GM18867 (cell line): Measurements from ENCODE around the gene SGCG.
"Not testable (repeated sequence)": the region's sequence is repeated elsewhere in the genome, so short reads cannot be mapped to it uniquely, and the experiment has no call there.

Source experiments
- ATAC-seq: cut with Tn5 transposase; IDR thresholded peaks from one replicate; pipeline ENCODE4 v1.9.1; 2021; ENCODE audit warnings: mild to moderate bottlenecking, moderate library complexity; ENCODE audit not compliant: unreplicated experiment

SGCG gene

DNA sequence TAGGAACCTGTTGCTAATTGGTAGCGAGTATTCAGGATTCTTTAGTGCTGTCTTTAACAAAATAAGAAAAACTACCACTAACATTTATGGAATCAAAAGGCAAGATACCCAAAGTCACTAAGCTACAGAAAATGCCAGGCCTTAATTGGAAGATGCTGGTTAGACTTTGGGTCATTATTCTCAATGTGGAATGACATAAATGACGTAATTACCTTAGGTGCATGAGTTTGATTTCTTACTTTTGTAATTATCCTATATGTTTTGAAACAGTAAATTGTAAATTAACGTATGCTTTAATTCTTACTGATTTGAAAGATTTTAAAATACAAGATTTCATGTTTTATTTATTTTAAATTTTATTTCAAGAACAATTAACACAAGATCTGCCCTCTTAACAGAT, 25.0 kb downstream of the SGCG start:
- ATAC-seq, result no peak

DNA sequence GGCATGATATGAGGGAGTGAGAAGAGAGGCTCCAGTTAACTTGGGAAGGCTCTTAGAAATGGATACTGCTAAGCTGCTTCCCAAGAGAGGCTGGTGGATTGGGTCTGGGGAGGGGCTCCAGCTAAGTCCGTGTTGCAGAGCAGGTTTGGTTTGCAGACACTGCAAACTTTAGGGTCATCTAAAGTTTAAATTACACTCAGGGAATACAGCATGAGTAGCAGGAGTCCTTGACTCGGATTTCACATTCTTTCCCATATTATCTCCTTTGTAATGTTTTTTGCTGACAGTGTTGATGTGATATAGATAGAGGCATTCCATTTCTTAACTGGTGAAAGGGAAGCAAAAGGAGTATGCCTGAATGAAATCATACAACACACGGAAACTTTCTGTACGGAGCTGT, 31.9 kb downstream of the SGCG start:
- no peak for ATAC-seq

DNA sequence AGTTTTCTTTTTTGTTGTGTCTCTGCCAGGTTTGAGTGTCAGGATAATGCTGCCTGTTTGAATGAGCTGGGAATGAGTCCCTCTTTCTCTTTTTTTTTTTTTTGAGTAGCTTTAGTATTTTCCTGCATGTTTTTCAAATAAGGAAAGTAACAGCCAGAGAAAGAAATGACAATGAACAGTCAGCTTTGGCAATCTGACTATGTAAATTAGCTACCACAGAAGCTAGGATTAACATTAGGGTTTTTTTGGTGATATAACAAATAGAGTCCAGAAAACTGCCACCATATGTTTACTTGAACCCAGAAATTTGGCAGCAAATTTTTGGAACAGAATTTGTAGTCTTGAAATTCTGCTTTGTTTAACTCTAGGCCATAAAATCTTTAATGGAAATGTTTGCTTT, 50.5 kb downstream of the SGCG start:
- no peak for ATAC-seq

DNA sequence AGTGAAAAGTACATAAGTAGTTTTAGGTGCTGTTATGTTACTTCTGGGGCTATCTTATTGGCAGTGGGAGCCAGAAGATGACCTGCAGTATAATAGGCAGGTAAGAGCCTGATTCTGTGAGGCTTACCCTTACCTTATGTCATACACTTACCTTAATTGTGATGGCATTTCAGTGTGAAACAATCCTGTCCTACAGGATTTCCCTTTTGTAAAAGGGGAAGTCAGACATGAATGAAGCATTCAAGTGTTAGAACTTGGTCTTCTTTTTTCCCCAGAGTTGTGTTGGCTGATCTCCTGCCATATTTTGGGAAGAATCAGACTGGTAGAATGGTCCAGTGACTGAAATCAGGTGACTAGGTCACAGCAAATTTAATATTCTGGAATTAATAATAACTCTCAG, 55.2 kb downstream of the SGCG start:
- no peak for ATAC-seq

DNA sequence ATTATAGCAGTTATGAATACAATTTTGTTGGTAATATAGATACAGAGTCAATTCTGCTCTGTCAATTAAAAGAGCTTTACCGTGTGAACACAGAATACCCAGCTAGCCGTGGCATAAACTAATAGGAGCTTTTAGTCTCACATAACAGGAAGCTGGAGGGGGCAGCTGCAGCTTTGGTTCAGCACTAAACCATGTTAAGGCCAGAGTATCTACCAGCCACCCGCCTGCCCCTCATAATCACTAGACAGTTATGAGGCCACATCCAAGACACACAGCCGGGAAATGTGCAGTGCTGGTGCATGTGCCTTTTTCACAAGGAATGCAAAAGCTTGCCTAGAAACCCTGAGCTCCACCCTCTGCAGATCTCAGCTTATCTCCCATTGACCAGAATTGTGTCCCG, 62.3 kb downstream of the SGCG start:
- ATAC-seq, result no peak

DNA sequence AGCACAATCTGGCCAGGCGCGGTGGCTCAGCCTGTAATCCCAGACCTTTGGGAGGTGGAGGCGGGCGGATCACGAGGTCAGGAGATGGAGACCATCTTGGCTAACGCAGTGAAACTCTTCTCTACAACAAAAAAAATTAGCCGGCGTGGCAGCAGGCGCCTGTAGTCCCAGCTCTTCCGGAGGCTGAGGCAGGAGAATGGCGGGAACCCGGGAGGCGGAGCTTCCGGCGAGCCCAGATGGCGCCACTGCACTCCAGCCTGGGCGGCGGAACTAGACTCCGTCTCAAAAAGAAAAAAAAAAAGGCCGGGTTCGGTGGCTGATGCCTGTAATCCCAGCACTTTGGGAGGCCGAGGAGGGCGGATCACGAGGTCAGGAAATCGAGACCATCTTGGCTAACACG, 67.6 kb downstream of the SGCG start:
- not testable (repeated sequence) for ATAC-seq

DNA sequence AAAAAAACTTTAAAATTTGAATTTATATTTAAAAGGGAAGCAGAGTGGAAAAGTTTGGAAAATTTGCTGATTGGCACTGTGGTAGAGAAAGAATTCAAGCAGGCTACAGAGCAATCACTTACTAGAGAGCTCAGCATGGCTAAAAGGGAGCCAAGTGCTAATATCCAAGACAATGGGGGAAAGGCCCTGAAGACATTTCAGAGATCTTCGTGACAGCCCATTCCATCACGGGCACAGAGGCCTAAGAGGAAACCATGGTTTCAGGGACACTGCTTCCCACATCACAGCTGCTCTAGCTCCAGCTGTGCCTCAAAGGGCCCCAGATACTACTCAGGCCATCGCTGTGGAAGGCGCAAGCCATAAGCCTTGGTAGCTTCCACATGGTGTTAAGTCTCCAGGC, 73.7 kb downstream of the SGCG start:
- ATAC-seq, result no peak

DNA sequence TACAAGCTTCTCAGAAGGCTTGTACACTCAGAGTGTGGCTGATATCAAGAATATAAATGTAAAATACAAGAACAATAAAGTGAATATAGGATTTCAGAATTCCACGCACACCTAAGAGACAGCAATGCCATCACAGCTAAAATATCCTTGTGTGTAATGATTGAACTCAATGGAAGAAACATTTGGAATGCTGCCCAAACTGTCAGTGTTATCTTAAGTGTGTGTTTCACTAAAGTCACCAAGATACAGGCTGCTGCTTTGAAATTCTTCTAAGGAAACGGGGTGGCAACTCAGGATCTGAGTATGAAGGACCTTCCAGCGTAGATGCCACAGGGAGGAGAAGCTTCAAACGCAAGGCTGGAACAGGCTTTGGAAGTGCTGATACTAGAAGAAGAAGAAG, 86.8 kb downstream of the SGCG start:
- ATAC-seq, result no peak

DNA sequence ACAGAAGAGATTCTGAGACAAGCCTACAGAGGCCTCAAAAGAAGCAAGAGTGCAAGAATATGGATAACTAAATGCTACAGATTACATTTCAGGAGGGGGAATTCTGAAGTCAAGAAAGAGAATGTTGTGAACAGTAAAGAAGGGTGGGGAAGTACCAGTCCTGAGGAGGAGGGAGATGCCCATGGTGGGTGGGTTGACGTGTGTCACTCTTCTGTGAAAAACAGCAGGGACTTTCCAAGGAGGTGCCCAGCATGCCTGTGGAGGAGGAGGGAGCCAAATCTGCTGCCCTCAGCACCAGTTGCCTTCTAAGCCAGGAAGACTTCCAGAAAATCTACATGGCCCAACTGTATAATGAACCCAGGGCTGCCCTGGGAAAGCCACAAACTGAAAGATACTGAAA, 87.7 kb downstream of the SGCG start:
- peak; percentile 78 for ATAC-seq

DNA sequence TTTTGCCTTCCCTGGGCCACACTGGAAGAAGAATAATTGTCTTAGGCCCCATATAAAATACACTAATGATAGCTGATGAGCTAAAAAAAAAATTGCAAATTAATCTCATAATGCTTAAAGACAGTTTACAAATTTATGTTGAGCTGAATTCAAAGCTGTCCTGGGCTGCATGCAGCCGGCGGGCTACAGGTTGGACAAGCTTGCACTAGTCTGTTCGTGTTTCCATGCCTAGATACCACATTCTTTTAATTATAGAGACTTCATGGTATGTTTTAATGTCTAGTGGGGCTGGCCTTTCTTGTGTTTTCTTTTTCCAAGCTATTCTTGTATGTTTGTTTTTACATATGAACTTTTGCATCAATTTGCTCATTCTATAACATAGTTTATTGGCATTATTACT, 90.6 kb downstream of the SGCG start:
- no peak for ATAC-seq

DNA sequence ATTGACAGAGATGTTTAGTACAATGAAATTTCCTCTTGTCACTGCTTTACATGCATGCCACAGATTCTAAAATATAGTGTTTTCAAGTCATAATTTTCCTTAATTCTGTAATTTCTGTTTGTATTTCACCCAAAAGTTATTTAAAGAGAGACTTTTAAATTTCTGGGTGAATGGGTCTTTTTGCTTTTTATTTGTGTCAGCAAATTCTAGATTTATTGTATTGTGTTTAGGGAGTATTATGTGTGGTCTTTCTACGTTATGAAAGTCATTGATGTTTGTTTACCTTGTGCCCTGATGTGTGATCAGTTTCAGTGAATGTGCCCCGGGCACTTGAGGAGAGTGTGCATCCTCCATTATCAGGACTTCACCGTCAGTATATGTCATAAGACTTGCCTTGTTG, 92.7 kb downstream of the SGCG start:
- ATAC-seq, result no peak

DNA sequence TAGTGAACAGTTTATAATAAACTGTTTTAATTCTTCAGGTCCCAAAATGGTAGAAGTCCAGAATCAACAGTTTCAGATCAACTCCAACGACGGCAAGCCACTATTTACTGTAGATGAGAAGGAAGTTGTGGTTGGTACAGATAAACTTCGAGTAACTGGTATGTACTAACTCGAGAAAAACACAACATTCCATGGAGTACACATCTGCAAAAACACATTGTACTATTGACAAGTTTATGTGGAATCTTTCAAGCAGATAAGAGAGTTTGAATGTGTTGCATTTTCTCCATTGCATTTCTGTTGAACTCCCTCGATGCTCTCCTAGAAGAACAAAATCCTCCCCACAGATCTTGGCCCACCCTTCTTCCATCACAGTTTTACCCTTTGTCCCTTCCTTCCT, 98.5 kb downstream of the SGCG start:
- ATAC-seq, result no peak

DNA sequence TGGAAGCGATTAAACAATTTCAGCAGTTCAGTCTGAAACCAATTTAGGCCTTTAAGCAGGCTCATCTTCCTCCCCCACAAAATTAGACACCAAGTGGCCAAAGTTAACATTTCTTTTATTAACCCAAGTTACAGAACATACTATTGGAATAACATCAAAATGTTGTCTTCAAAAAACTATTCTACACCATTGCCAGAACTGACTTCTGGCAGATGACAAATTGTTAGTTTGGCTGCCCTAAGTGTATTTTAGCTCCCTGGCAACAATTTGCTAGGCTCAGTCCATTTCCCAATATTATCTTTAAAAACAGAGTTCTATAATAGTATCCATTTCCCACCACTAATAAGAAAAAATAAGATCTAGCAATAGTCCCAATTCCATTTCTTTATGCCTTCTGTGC, 107.8 kb downstream of the SGCG start:
- ATAC-seq, result no peak

DNA sequence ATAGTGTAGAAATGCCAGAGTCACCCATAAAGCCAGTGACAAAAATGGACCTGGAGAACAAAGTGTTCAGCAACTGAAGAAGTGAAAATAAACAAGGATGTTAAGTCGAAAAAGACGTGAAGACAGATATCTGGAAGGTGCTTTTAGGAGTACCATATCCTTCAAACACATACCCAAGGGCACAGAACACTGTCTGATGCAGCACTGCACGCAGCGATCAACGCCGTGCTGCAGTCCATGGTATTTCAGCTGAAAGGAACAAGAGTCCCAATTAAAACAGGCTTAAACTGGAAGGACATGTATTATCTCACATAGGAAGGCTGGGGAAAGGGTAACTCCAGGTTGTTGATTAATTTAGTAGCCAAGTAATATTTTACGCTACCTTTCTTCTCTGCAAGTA, 108.2 kb downstream of the SGCG start:
- ATAC-seq, result no peak

DNA sequence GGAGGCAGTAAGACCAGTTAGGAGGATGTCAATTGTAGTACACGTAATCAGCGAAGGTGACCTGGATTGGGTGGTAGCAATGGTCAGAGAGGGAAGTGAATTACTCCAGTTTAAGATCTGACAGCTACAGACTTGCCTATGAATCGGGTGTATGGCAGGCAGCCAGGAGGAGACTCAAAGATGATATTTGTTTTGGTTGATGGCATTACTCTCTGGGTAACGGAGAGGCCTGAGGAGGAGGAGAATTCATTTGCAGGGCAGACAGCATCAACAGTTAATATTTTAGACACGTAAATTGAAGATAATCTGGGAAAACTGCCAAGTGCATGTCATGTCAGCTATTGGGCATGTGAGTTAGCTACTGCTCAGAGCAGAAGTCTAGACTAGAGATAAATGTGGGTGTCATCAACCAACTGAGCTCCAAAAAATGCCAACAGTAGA, 109.2 kb downstream of the SGCG start:
- ATAC-seq, result no peak

DNA sequence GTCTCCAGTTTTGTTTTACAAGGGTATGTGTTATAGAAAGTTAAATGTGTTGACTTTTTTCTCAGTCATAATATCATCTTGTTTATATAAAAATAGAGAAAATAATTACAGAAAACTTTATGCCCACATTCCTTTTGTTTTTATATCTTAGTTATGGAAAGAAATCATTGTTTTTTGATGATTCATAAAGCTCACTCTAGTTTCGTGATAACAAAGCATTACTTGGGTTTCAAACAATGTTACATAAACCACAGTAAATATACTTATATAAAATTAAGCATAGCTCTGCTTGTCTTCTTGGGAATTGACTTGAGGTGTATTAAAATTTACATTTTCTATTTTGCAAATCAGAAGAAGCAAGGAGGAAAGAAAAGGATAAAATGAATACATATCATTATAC, 111.8 kb downstream of the SGCG start:
- no peak for ATAC-seq

DNA sequence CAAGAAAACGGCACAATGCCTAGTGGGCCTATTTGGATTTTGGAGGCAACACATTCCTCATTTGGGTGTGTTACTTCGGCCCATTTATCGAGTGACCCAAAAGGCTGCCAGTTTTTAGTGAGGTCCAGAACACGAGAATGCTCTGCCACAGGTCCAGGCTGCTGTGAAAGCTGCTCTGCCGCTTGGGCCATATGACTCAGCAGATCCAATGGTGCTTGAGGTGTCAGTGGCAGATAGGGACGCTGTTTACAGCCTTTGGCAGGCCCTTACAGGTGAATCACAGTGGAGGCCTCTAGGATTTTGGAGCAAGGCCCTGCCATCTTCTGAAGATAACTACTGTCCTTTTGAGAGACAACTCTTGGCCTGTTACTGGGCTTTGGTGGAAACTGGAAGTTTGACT, 134.1 kb downstream of the SGCG start:
- ATAC-seq, result not testable (repeated sequence)

DNA sequence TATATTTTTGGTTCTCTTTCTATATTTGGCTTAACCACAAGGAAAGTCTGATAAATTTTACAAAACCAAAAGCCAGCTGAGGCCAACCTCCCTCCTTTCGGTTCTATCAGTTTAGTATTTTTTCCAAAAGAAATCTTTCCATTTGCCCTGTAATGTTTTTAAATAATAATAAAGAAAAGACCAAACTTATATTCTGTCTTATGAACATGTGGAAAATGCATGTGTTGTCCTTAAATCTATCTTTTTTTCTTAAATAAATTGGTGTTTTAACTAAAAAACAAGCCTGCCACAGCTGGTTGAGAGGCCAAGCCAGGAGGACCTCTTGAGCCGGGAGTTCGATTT, 139.1 kb downstream of the SGCG start:
- no peak for ATAC-seq

DNA sequence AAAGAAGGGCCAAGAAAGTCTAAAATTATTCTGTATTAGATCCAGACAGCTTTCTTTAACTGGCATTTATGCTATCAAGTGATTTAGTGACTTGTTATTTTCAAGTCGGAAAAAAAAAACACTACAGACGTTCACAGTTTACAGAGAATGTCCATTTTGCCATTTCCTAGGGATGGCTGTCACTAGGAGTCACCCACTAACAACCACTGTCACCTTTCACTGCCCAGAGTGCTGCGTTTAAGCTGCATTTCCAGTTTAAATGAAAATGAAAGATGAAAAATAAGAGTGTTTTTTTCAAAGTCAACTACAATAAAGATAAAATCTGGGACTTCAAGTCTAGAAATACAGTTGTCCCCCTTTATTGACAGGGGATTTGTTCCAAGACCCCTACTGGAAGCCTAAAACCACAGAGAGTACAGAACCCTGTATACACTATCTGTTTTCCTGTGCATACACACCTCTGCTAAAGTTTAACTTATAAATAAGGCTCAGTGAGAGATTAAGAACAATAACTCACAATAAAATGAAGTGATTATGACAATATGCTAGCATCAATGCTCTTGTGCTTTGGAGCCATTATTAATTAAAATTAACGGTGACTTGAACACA, 140.3 kb downstream of the SGCG start:
- ATAC-seq, result peak; percentile 17

DNA sequence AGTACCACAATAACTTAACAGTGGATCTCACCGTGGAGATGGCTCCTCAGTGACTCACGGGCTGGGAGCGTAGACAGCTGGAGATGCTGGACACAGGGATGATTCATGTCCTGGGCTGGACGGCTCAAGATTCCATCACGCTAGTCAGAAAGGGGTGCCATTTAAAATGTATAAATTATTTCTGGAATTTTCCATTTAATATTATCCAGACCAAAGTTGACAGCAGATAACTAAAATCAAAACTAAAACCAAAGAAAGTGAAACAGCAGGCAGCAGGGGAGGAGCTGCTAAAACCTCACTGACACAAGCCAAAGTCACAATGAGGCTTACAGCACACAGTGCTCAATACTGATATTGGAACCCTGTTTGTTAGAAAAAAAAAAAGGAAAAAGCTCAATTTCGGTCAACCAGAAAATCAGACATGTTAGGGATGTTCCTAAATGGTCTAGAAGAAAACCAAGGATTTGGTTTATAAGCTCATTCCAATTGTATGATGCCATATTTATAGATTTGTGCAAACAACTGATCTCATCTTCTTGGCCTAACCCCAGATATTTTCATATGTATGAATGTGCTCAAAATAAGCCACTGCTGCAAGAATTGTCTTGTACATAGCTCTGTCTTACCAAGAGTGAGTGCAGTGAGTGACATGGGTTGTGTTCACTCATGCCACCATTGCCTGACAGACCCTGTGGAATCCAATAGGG, 140.9 kb downstream of the SGCG start:
- peak; percentile 85 for ATAC-seq

DNA sequence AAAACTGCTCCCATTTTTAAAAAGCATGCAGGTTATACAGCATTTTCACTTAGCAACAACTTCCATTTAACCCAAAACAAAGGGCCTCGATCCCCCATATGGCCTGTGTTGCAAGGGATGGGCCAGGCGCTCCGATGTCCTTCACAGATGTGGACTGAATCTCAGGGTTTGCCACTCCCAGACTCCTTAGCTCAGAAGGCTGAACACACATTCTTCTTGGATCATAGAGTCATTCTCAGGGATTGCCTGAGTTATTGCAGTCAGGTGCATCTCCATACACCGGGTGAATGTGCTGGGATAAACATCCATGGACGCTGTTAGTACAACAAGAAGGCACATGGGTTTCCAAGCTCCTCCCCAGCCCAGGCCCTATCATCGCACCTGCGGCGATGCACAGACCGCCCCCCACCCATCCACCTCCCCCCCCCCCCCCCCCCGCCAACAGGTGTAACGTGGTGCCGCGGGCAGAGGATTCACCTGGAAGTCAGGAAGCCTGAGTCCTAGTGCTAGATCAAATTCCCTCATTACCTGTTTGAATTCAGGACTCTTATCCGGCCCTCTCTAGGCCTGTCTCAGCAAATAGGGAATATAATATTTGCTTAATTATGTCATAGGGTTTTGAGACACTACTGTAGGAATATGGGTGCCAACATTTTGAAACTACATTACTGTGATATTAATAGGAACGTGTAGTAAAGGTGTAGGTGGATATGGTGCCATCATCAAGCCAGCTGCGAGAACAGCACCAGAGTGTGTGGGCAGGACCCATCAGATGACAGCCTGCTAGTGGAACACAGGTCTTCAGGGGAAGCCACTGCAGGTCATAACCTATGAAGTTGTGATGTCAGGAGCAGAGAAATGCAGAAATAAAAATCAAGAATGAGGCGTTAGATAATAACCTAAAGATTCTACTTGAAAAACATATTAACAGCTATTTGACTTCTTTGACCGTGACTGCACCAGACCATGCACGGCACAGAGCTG, 141.9 kb downstream of the SGCG start:
- no peak for ATAC-seq
